ENCODE data around the gene WDR37.
"Not testable (repeated sequence)": the region's sequence is repeated elsewhere in the genome, so short reads cannot be mapped to it uniquely, and the experiment has no call there.

Gene WDR37

GRCh38 chr10:1009947-1010346 lies 46.2 kb upstream of the WDR37 start:
- not testable (repeated sequence) for H3K18ac ChIP-seq (ENCODE audit: low read depth in 1 of 2, low read length in 2 of 2); H3K27me3 ChIP-seq (ENCODE audit: control insufficient read depth in 1 of 2, insufficient read depth in 1 of 2, low read length in 2 of 2)

GRCh38 chr10:1010703-1011102 lies 45.5 kb upstream of the WDR37 start:
- H3K4me2 ChIP-seq (ENCODE audit: low read length, poor library complexity, severe bottlenecking) = no peak overlapping the region

More at GRCh38 chr10:1009947-1010346, 46.2 kb upstream of the WDR37 start:
- H2BK120ac ChIP-seq (ENCODE audit: low read depth, low read length); H3K4ac ChIP-seq (ENCODE audit: low read depth in 1 of 2, low read length in 2 of 2); H4K8ac ChIP-seq (ENCODE audit: low read length); H3K23ac ChIP-seq (ENCODE audit: low read length in 2 of 2); H3K27ac ChIP-seq (ENCODE audit: low read length, poor library complexity, severe bottlenecking); H2BK12ac ChIP-seq (ENCODE audit: low read length in 2 of 2); H2BK15ac ChIP-seq (ENCODE audit: low read depth, poor library complexity, severe bottlenecking); H2AK5ac ChIP-seq (ENCODE audit: low read length, severe bottlenecking); H3K4me1 ChIP-seq (ENCODE audit: control insufficient read depth, insufficient read depth, low read depth, low read length); H3K4me2 ChIP-seq (ENCODE audit: low read length, poor library complexity, severe bottlenecking); H3K14ac ChIP-seq (ENCODE audit: low read length in 2 of 2); DNase-seq; H3K4me3 ChIP-seq (ENCODE audit: insufficient read depth in 1 of 2, low read depth in 1 of 2, low read length in 2 of 2); H3K9ac ChIP-seq (ENCODE audit: low read length); H2AFZ ChIP-seq (ENCODE audit: low read depth, low read length); H2BK5ac ChIP-seq (ENCODE audit: low read depth, low read length, poor library complexity, severe bottlenecking); H3K9me3 ChIP-seq (ENCODE audit: control insufficient read depth, low read length); H4K91ac ChIP-seq (ENCODE audit: low read length): not testable (repeated sequence)
- H3K36me3 ChIP-seq (ENCODE audit: control insufficient read depth in 1 of 2, insufficient read depth in 2 of 2, low read depth in 1 of 2, low read length in 2 of 2) = peaks cover 72 to 92% of the 10 kb centered on the region in 2 experiments
- peaks cover 35% of the 10 kb centered on the region for H3K79me1 ChIP-seq (replicated peaks; ENCODE audit: low read length, poor library complexity, severe bottlenecking)
- 73% methylated on average over 7 of the region's 8 CpGs for WGBS

GRCh38 chr10:1011696-1012095 lies 44.5 kb upstream of the WDR37 start:
- no peak for DNase-seq
- Histone ChIP-seq H4K8ac (ENCODE audit: low read length) (no peak overlapping the region), H2BK5ac (ENCODE audit: low read depth, low read length, poor library complexity, severe bottlenecking) (no peak overlapping the region), H3K18ac (ENCODE audit: low read depth in 1 of 2, low read length in 2 of 2) (no peak overlapping the region), H3K4me3 (ENCODE audit: insufficient read depth in 1 of 2, low read depth in 1 of 2, low read length in 2 of 2) (no peak overlapping the region), H2AK5ac (ENCODE audit: low read length, severe bottlenecking) (no peak overlapping the region), H2AFZ (ENCODE audit: low read depth, low read length) (no peak overlapping the region), H3K14ac (ENCODE audit: low read length in 2 of 2) (no peak overlapping the region), H3K27ac (ENCODE audit: low read length, poor library complexity, severe bottlenecking) (no peak overlapping the region), H3K4me2 (ENCODE audit: low read length, poor library complexity, severe bottlenecking) (no peak overlapping the region), H3K9ac (ENCODE audit: low read length) (no peak overlapping the region), H3K79me1 (replicated peaks; ENCODE audit: low read length, poor library complexity, severe bottlenecking) (peaks cover 35% of the 10 kb centered on the region), H3K23ac (ENCODE audit: low read length in 2 of 2) (no peak overlapping the region), H3K4me1 (ENCODE audit: control insufficient read depth, insufficient read depth, low read depth, low read length) (no peaks in the 10 kb centered on the region), H3K36me3 (ENCODE audit: control insufficient read depth in 1 of 2, insufficient read depth in 2 of 2, low read depth in 1 of 2, low read length in 2 of 2) (peaks cover 72 to 92% of the 10 kb centered on the region in 2 experiments), H3K9me3 (ENCODE audit: control insufficient read depth, low read length) (no peaks in the 10 kb centered on the region), H3K27me3 (ENCODE audit: control insufficient read depth in 1 of 2, insufficient read depth in 1 of 2, low read length in 2 of 2) (no peaks in the 10 kb centered on the region), H4K91ac (ENCODE audit: low read length) (no peak overlapping the region), H2BK15ac (ENCODE audit: low read depth, poor library complexity, severe bottlenecking) (no peak overlapping the region), H2BK120ac (ENCODE audit: low read depth, low read length) (no peak overlapping the region), H2BK12ac (ENCODE audit: low read length in 2 of 2) (no peak overlapping the region), H3K4ac (ENCODE audit: low read depth in 1 of 2, low read length in 2 of 2) (no peak overlapping the region)
- 97% methylated on average over 16 of the region's 16 CpGs for WGBS

More at GRCh38 chr10:1010703-1011102, 45.5 kb upstream of the WDR37 start:
- Histone ChIP-seq H3K27ac (ENCODE audit: low read length, poor library complexity, severe bottlenecking) (no peak overlapping the region), H3K4ac (ENCODE audit: low read depth in 1 of 2, low read length in 2 of 2) (no peak overlapping the region), H3K27me3 (ENCODE audit: control insufficient read depth in 1 of 2, insufficient read depth in 1 of 2, low read length in 2 of 2) (no peaks in the 10 kb centered on the region), H3K9me3 (ENCODE audit: control insufficient read depth, low read length) (no peaks in the 10 kb centered on the region), H3K14ac (ENCODE audit: low read length in 2 of 2) (no peak overlapping the region), H3K9ac (ENCODE audit: low read length) (no peak overlapping the region), H4K8ac (ENCODE audit: low read length) (no peak overlapping the region), H3K36me3 (ENCODE audit: control insufficient read depth in 1 of 2, insufficient read depth in 2 of 2, low read depth in 1 of 2, low read length in 2 of 2) (peaks cover 74 to 92% of the 10 kb centered on the region in 2 experiments), H3K23ac (ENCODE audit: low read length in 2 of 2) (no peak overlapping the region), H3K4me1 (ENCODE audit: control insufficient read depth, insufficient read depth, low read depth, low read length) (no peaks in the 10 kb centered on the region), H2BK12ac (ENCODE audit: low read length in 2 of 2) (no peak overlapping the region), H3K4me3 (ENCODE audit: insufficient read depth in 1 of 2, low read depth in 1 of 2, low read length in 2 of 2) (no peak overlapping the region), H3K79me1 (replicated peaks; ENCODE audit: low read length, poor library complexity, severe bottlenecking) (peaks cover 34% of the 10 kb centered on the region), H2AFZ (ENCODE audit: low read depth, low read length) (no peak overlapping the region), H3K18ac (ENCODE audit: low read depth in 1 of 2, low read length in 2 of 2) (no peak overlapping the region), H2BK5ac (ENCODE audit: low read depth, low read length, poor library complexity, severe bottlenecking) (no peak overlapping the region), H4K91ac (ENCODE audit: low read length) (no peak overlapping the region), H2BK120ac (ENCODE audit: low read depth, low read length) (no peak overlapping the region), H2BK15ac (ENCODE audit: low read depth, poor library complexity, severe bottlenecking) (no peak overlapping the region), H2AK5ac (ENCODE audit: low read length, severe bottlenecking) (no peak overlapping the region)
- DNase-seq = no peak
- 91% methylated on average over 7 of the region's 7 CpGs for WGBS

GRCh38 chr10:1015688-1016087 lies 40.5 kb upstream of the WDR37 start:
- Histone ChIP-seq H3K27ac (ENCODE audit: low read length, poor library complexity, severe bottlenecking) (no peak overlapping the region), H3K18ac (ENCODE audit: low read depth in 1 of 2, low read length in 2 of 2) (no peak overlapping the region), H3K9me3 (ENCODE audit: control insufficient read depth, low read length) (no peaks in the 10 kb centered on the region), H2BK15ac (ENCODE audit: low read depth, poor library complexity, severe bottlenecking) (no peak overlapping the region), H3K4me2 (ENCODE audit: low read length, poor library complexity, severe bottlenecking) (no peak overlapping the region), H3K23ac (ENCODE audit: low read length in 2 of 2) (no peak overlapping the region), H3K36me3 (ENCODE audit: control insufficient read depth in 1 of 2, insufficient read depth in 2 of 2, low read depth in 1 of 2, low read length in 2 of 2) (peaks cover 65 to 85% of the 10 kb centered on the region in 2 experiments), H3K4ac (ENCODE audit: low read depth in 1 of 2, low read length in 2 of 2) (no peak overlapping the region), H3K14ac (ENCODE audit: low read length in 2 of 2) (no peak overlapping the region), H2BK5ac (ENCODE audit: low read depth, low read length, poor library complexity, severe bottlenecking) (no peak overlapping the region), H3K27me3 (ENCODE audit: control insufficient read depth in 1 of 2, insufficient read depth in 1 of 2, low read length in 2 of 2) (no peaks in the 10 kb centered on the region), H3K4me1 (ENCODE audit: control insufficient read depth, insufficient read depth, low read depth, low read length) (no peaks in the 10 kb centered on the region), H2AK5ac (ENCODE audit: low read length, severe bottlenecking) (no peak overlapping the region), H3K4me3 (ENCODE audit: insufficient read depth in 1 of 2, low read depth in 1 of 2, low read length in 2 of 2) (no peak overlapping the region), H4K91ac (ENCODE audit: low read length) (no peak overlapping the region), H3K79me1 (replicated peaks; ENCODE audit: low read length, poor library complexity, severe bottlenecking) (peaks cover 30% of the 10 kb centered on the region), H2AFZ (ENCODE audit: low read depth, low read length) (no peak overlapping the region), H2BK12ac (ENCODE audit: low read length in 2 of 2) (no peak overlapping the region), H4K8ac (ENCODE audit: low read length) (no peak overlapping the region), H3K9ac (ENCODE audit: low read length) (no peak overlapping the region), H2BK120ac (ENCODE audit: low read depth, low read length) (no peak overlapping the region)
- DNase-seq = no peak
- WGBS = 95% methylated on average over 11 of the region's 11 CpGs

Measured in mesenchymal stem cell (in vitro differentiated cells and primary cell).